Measurements from ENCODE around the gene OTP. TPM values are rescaled to one million over a fixed set of nuclear protein-coding genes. Genes with fewer than 3 reads are reported as not detected.
"Not testable (repeated sequence)": the region's sequence is repeated elsewhere in the genome, so short reads cannot be mapped to it uniquely, and the experiment has no call there.

The OTP gene
- total RNA-seq, 4 donors from 2014 or later = not detected

GRCh38 chr5:77620405-77620804, 18.1 kb downstream of the OTP start:
- Histone ChIP-seq H3K4me3 (no peak overlapping the region), H3K36me3 (no peaks in the 10 kb centered on the region), H3K4me1 (no peaks in the 10 kb centered on the region), H3K9me3 (no peaks in the 10 kb centered on the region), H3K27me3 (peaks cover 7 to 29% (median 29%) of the 10 kb centered on the region in 3 donors), H3K27ac (no peak overlapping the region)
- DNase-seq (no peak), ATAC-seq (no peak)
- in situ Hi-C loops (cut with MboI; ENCODE audit: low sequenced_read_pairs in 4 of 4) = no loop called here
- TF ChIP-seq CTCF (IDR thresholded peaks at IDR 0.05 in 4 of 5, conservative IDR thresholded peaks at IDR 0.05 in 1 of 5) (no peak), POLR2A (IDR thresholded peaks at IDR 0.05) (no peak)
- intact Hi-C loops (cut with DNase I; ENCODE audit: low total_unique reads) = no loop called here

DNA sequence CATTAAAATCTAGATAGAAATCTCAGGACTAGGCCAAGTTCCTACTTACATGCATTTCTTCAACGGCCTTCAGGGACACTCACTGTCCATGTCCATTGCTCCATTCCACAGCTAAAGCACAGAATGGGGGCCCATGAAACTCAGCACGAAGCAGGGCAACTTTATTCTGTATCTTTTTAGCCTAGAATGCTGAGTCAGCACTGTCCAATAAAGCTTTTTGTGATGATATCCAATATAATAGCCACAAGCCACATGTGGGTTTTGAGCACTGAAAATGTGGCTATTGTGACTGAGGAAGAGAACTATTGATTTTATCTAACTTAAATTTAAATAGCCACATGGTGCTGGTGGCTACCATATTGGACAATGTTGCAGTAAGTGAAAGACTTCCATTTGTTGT, 21.6 kb downstream of the OTP start:
- Histone ChIP-seq H3K27ac (no peak overlapping the region), H3K4me3 (no peak overlapping the region), H3K27me3 (peaks cover 0 to 12% (median 7%) of the 10 kb centered on the region in 3 donors), H3K4me1 (no peaks in the 10 kb centered on the region), H3K36me3 (no peaks in the 10 kb centered on the region), H3K9me3 (no peaks in the 10 kb centered on the region)
- no peak for TF ChIP-seq POLR2A (IDR thresholded peaks at IDR 0.05)
- no peak for TF ChIP-seq CTCF (IDR thresholded peaks at IDR 0.05 in 4 of 5, conservative IDR thresholded peaks at IDR 0.05 in 1 of 5)
- DNase-seq = no peak
- in situ Hi-C loops (cut with MboI; ENCODE audit: low sequenced_read_pairs in 4 of 4) (no loop called here), intact Hi-C loops (cut with DNase I; ENCODE audit: low total_unique reads) (no loop called here)
- ATAC-seq = no peak

DNA sequence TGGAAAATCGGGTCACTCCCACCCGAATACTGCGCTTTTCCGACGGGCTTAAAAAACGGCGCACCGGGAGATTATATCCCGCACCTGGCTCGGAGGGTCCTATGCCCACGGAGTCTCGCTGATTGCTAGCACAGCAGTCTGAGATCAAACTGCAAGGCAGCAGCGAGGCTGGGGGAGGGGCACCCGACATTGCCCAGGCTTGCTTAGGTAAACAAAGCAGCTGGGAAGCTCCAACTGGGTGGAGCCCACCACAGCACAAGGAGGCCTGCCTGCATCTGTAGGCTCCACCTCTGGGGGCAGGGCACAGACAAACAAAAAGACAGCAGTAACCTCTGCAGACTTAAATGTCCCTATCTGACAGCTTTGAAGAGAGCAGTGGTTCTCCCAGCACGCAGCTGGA, 29.6 kb downstream of the OTP start:
- ATAC-seq; H3K36me3 ChIP-seq; H3K27ac ChIP-seq; H3K27me3 ChIP-seq; H3K9me3 ChIP-seq; in situ Hi-C loops (cut with MboI; ENCODE audit: low sequenced_read_pairs in 4 of 4); DNase-seq; H3K4me1 ChIP-seq; intact Hi-C loops (cut with DNase I; ENCODE audit: low total_unique reads); H3K4me3 ChIP-seq: not testable (repeated sequence)

- no peaks in the 10 kb centered on the region for H3K36me3 ChIP-seq
- DNase-seq (no peak), ATAC-seq (no peak)
- in situ Hi-C loops (cut with MboI; ENCODE audit: low sequenced_read_pairs in 4 of 4) = no loop called here
- H3K27ac ChIP-seq = no peak overlapping the region
- no peak overlapping the region for H3K4me3 ChIP-seq
- TF ChIP-seq POLR2A (IDR thresholded peaks at IDR 0.05) (no peak), CTCF (IDR thresholded peaks at IDR 0.05 in 4 of 5, conservative IDR thresholded peaks at IDR 0.05 in 1 of 5) (no peak)
- intact Hi-C loops (cut with DNase I; ENCODE audit: low total_unique reads) = no loop called here
- H3K4me1 ChIP-seq = no peaks in the 10 kb centered on the region
- no peaks in the 10 kb centered on the region for H3K27me3 ChIP-seq
- H3K9me3 ChIP-seq = no peaks in the 10 kb centered on the region
Measured at GRCh38 chr5:77607324-77607723, 31.2 kb downstream of the OTP start.

GRCh38 chr5:77606279-77606678, 32.2 kb downstream of the OTP start:
- DNase-seq (no peak), ATAC-seq (no peak)
- Histone ChIP-seq H3K4me1 (no peaks in the 10 kb centered on the region), H3K27me3 (no peaks in the 10 kb centered on the region), H3K4me3 (no peak overlapping the region), H3K27ac (no peak overlapping the region), H3K9me3 (no peaks in the 10 kb centered on the region), H3K36me3 (no peaks in the 10 kb centered on the region)
- intact Hi-C loops (cut with DNase I; ENCODE audit: low total_unique reads) (no loop called here), in situ Hi-C loops (cut with MboI; ENCODE audit: low sequenced_read_pairs in 4 of 4) (no loop called here)
- TF ChIP-seq CTCF (IDR thresholded peaks at IDR 0.05 in 4 of 5, conservative IDR thresholded peaks at IDR 0.05 in 1 of 5) (no peak), POLR2A (IDR thresholded peaks at IDR 0.05) (no peak)

Measured in gastrocnemius medialis (tissue), 4 donors.